ENCODE data around the gene LCN2.
"Not testable (repeated sequence)": the region's sequence is repeated elsewhere in the genome, so short reads cannot be mapped to it uniquely, and the experiment has no call there.

LCN2 gene

GRCh38 chr9:128128836-128129590, 20.2 kb upstream of the LCN2 start:
- no peak for DNase-seq (ENCODE audit: low spot score)

- DNase-seq (ENCODE audit: low spot score), result not testable (repeated sequence)
Observed at GRCh38 chr9:128129976-128130590, 19.2 kb upstream of the LCN2 start.

- not testable (repeated sequence) for DNase-seq (ENCODE audit: low spot score)
Observed at GRCh38 chr9:128130651-128131050, 18.6 kb upstream of the LCN2 start.

- DNase-seq (ENCODE audit: low spot score), result not testable (repeated sequence)
Observed at GRCh38 chr9:128131346-128131745, 17.9 kb upstream of the LCN2 start.

- DNase-seq (ENCODE audit: low spot score), result peak; percentile 37
Observed at GRCh38 chr9:128132139-128132538, 17.1 kb upstream of the LCN2 start.

- not testable (repeated sequence) for DNase-seq (ENCODE audit: low spot score)
Observed at GRCh38 chr9:128135561-128135960, 13.7 kb upstream of the LCN2 start.

GRCh38 chr9:128136816-128137793, 12.1 kb upstream of the LCN2 start:
- no peak for DNase-seq (ENCODE audit: low spot score)

- DNase-seq (ENCODE audit: low spot score), result no peak
Observed at GRCh38 chr9:128138001-128138400, 11.3 kb upstream of the LCN2 start.

- no peak for DNase-seq (ENCODE audit: low spot score)
Observed at GRCh38 chr9:128139621-128140020, 9.6 kb upstream of the LCN2 start.

- DNase-seq (ENCODE audit: low spot score), result no peak
Observed at GRCh38 chr9:128141604-128142003, 7.6 kb upstream of the LCN2 start.

- no peak for DNase-seq (ENCODE audit: low spot score)
Observed at GRCh38 chr9:128142061-128142460, 7.2 kb upstream of the LCN2 start.

- DNase-seq (ENCODE audit: low spot score), result no peak
Observed at GRCh38 chr9:128142596-128142995, 6.7 kb upstream of the LCN2 start.

- DNase-seq (ENCODE audit: low spot score), result no peak
Observed at GRCh38 chr9:128143525-128144238, 5.6 kb upstream of the LCN2 start.

- no peak for DNase-seq (ENCODE audit: low spot score)
Observed at GRCh38 chr9:128144239-128145181, 4.7 kb upstream of the LCN2 start.

GRCh38 chr9:128145536-128145935, 3.7 kb upstream of the LCN2 start:
- DNase-seq (ENCODE audit: low spot score), result no peak

- DNase-seq (ENCODE audit: low spot score), result no peak
Observed at GRCh38 chr9:128145951-128146351, 3.3 kb upstream of the LCN2 start.

- DNase-seq (ENCODE audit: low spot score), result no peak
Observed at GRCh38 chr9:128146591-128147120, 2.6 kb upstream of the LCN2 start.

GRCh38 chr9:128148509-128149000, 698 bp upstream of the LCN2 start:
- no peak for DNase-seq (ENCODE audit: low spot score)

GRCh38 chr9:128149951-128150593, 819 bp downstream of the LCN2 start:
- no peak for DNase-seq (ENCODE audit: low spot score)
